Measurements from ENCODE around the gene RANBP1.

RANBP1 gene

GRCh38 chr22:20139391-20140106 lies 23.6 kb downstream of the RANBP1 start:
- no peak for DNase-seq
- TF ChIP-seq CTCF (IDR thresholded peaks at IDR 0.05; ENCODE audit: low read depth, low read length) = no peak
- Histone ChIP-seq H3K4me3 (ENCODE audit: low read depth, low read length) (no peak overlapping the region), H3K36me3 (no peaks in the 10 kb centered on the region; the same call in 1 of the 2 replicates), H3K27ac (no peak overlapping the region), H3K9me3 (ENCODE audit: severe bottlenecking) (no peaks in the 10 kb centered on the region), H3K27me3 (ENCODE audit: insufficient read depth, low read depth, severe bottlenecking) (no peaks in the 10 kb centered on the region)

- no peak for DNase-seq
- Histone ChIP-seq H3K9me3 (ENCODE audit: severe bottlenecking) (no peaks in the 10 kb centered on the region), H3K36me3 (no peaks in the 10 kb centered on the region; the same call in 1 of the 2 replicates), H3K27me3 (ENCODE audit: insufficient read depth, low read depth, severe bottlenecking) (no peaks in the 10 kb centered on the region), H3K4me3 (ENCODE audit: low read depth, low read length) (no peak overlapping the region), H3K27ac (no peak overlapping the region)
- no peak for TF ChIP-seq CTCF (IDR thresholded peaks at IDR 0.05; ENCODE audit: low read depth, low read length)
These were observed 24.2 kb downstream of the RANBP1 start for GRCh38 chr22:20140107-20140445.

- no peak for TF ChIP-seq CTCF (IDR thresholded peaks at IDR 0.05; ENCODE audit: low read depth, low read length)
- no peak overlapping the region for H3K27ac ChIP-seq
- no peaks in the 10 kb centered on the region for H3K9me3 ChIP-seq (ENCODE audit: severe bottlenecking)
- no peaks in the 10 kb centered on the region; the same call in 1 of the 2 replicates for H3K36me3 ChIP-seq
- no peak overlapping the region for H3K4me3 ChIP-seq (ENCODE audit: low read depth, low read length)
- DNase-seq = no peak
- no peaks in the 10 kb centered on the region for H3K27me3 ChIP-seq (ENCODE audit: insufficient read depth, low read depth, severe bottlenecking)
These were observed 24.6 kb downstream of the RANBP1 start for GRCh38 chr22:20140521-20140964.

GRCh38 chr22:20141186-20142077 lies 25.5 kb downstream of the RANBP1 start:
- no peak for DNase-seq
- Histone ChIP-seq H3K9me3 (ENCODE audit: severe bottlenecking) (no peaks in the 10 kb centered on the region), H3K27me3 (ENCODE audit: insufficient read depth, low read depth, severe bottlenecking) (no peaks in the 10 kb centered on the region), H3K27ac (no peak overlapping the region), H3K36me3 (no peaks in the 10 kb centered on the region; the same call in 1 of the 2 replicates), H3K4me3 (ENCODE audit: low read depth, low read length) (no peak overlapping the region)
- no peak for TF ChIP-seq CTCF (IDR thresholded peaks at IDR 0.05; ENCODE audit: low read depth, low read length)

GRCh38 chr22:20142711-20143621 lies 27.1 kb downstream of the RANBP1 start:
- no peak for TF ChIP-seq CTCF (IDR thresholded peaks at IDR 0.05; ENCODE audit: low read depth, low read length)
- H3K9me3 ChIP-seq (ENCODE audit: severe bottlenecking) = no peaks in the 10 kb centered on the region
- H3K27ac ChIP-seq = no peak overlapping the region
- H3K27me3 ChIP-seq (ENCODE audit: insufficient read depth, low read depth, severe bottlenecking) = no peaks in the 10 kb centered on the region
- H3K4me3 ChIP-seq (ENCODE audit: low read depth, low read length) = no peak overlapping the region
- no peaks in the 10 kb centered on the region; the same call in 1 of the 2 replicates for H3K36me3 ChIP-seq
- DNase-seq = no peak

Data from WERI-Rb-1 (cell line).